ACC112 (cell line): ENCODE data around the gene ABCC1.

Source experiments
- H2AFZ ChIP-seq: fragments of 200-600 bp; sonication (generic); one replicate; pipeline ENCODE4 v1.6.0; 2017; ENCODE audit warnings: antibody characterized with exemption, low read length; ENCODE audit not compliant: unreplicated experiment
- H3K27ac ChIP-seq: fragments of 200-600 bp; sonication (generic); 2 replicates; pipeline ENCODE4 v1.5.1; 2014; ENCODE audit warnings: low read depth, mild to moderate bottlenecking, antibody characterized with exemption, low read length, moderate library complexity
- H3K27me3 ChIP-seq: fragments of 200-600 bp; sonication (generic); 2 replicates; pipeline ENCODE4 v1.6.1; 2014; ENCODE audit warnings: mild to moderate bottlenecking, antibody characterized with exemption, low read length, moderate library complexity, mixed read lengths; ENCODE audit not compliant: insufficient read depth
- H3K36me3 ChIP-seq: fragments of 200-600 bp; sonication (generic); 2 replicates; pipeline ENCODE4 v1.6.1; 2016; ENCODE audit warnings: mild to moderate bottlenecking, antibody characterized with exemption, low read length, moderate library complexity, mixed read lengths; ENCODE audit not compliant: insufficient read depth
- H3K4me1 ChIP-seq: fragments of 200-600 bp; sonication (generic); one replicate; pipeline ENCODE4 v1.6.1; 2016; ENCODE audit warnings: low read length, mixed read lengths; ENCODE audit not compliant: insufficient read depth, unreplicated experiment, control insufficient read depth
- H3K4me3 ChIP-seq: fragments of 200-600 bp; sonication (generic); 2 replicates; pipeline ENCODE4 v1.5.1; 2014; ENCODE audit warnings: mild to moderate bottlenecking, low read depth, low read length
- H3K79me2 ChIP-seq: fragments of 200-600 bp; sonication (generic); one replicate; pipeline ENCODE4 v1.6.0; 2016; ENCODE audit warnings: low read length; ENCODE audit not compliant: control insufficient read depth, unreplicated experiment, insufficient read depth

ABCC1 gene

GRCh38 chr16:16082255-16082654 lies 132.8 kb downstream of the ABCC1 start:
- Histone ChIP-seq H3K79me2 (no peaks in the 10 kb centered on the region), H2AFZ (no peak overlapping the region), H3K27me3 (no peaks in the 10 kb centered on the region), H3K36me3 (peaks cover 62% of the 10 kb centered on the region), H3K4me1 (no peaks in the 10 kb centered on the region), H3K4me3 (no peak overlapping the region), H3K27ac (no peak overlapping the region)

DNA sequence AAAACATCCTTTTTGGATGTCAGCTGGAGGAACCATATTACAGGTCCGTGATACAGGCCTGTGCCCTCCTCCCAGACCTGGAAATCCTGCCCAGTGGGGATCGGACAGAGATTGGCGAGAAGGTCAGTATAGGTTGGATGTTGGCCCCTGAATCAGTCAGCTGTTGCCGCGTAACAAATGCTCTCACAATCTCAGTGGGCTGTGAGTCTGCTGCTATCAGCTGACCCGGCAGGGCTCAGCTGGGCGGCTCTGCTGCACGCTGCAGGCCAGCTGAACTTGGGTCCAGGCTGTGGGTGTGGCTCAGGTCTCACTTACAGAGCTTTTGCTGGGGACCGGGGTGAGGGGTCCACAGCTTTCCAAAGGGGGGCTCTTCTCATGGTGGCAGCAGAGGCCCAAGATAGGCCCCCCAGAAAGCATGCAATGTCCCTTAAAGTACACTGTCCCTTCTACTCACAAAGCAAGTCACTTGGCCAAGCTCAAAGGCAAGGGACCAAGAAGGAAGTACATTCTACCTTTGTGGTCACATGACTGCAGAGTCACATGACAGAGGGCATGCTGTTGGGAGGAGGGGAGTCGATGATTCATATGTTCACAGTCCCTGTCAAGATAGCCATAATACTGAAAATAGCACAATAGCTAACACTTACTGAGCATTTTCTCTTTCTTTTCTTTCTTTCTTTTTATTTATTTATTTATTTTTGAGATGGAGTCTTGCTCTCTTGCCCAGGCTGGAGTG lies 134.2 kb downstream of the ABCC1 start:
- no peaks in the 10 kb centered on the region for H3K27me3 ChIP-seq
- H3K4me1 ChIP-seq, result no peaks in the 10 kb centered on the region
- no peaks in the 10 kb centered on the region for H3K79me2 ChIP-seq
- no peak overlapping the region for H2AFZ ChIP-seq
- H3K36me3 ChIP-seq, result peaks cover 58% of the 10 kb centered on the region
- H3K27ac ChIP-seq, result no peak overlapping the region
- H3K4me3 ChIP-seq, result no peak overlapping the region

- H3K27ac ChIP-seq, result no peak overlapping the region
- no peak overlapping the region for H3K4me3 ChIP-seq
- H2AFZ ChIP-seq, result no peak overlapping the region
- H3K79me2 ChIP-seq, result no peaks in the 10 kb centered on the region
- H3K4me1 ChIP-seq, result no peaks in the 10 kb centered on the region
- H3K27me3 ChIP-seq, result no peaks in the 10 kb centered on the region
- peaks cover 51% of the 10 kb centered on the region for H3K36me3 ChIP-seq
These were observed 135.5 kb downstream of the ABCC1 start for GRCh38 chr16:16084874-16085273.

GRCh38 chr16:16086653-16087446 lies 137.4 kb downstream of the ABCC1 start:
- Histone ChIP-seq H3K4me1 (no peaks in the 10 kb centered on the region), H3K36me3 (peaks cover 38% of the 10 kb centered on the region), H3K27ac (no peak overlapping the region), H3K4me3 (no peak overlapping the region), H2AFZ (no peak overlapping the region), H3K79me2 (no peaks in the 10 kb centered on the region), H3K27me3 (no peaks in the 10 kb centered on the region)

- Histone ChIP-seq H3K36me3 (peaks cover 16% of the 10 kb centered on the region), H3K27ac (no peak overlapping the region), H3K4me1 (peaks cover 10% of the 10 kb centered on the region)
These were observed 140.8 kb downstream of the ABCC1 start for GRCh38 chr16:16090238-16090637.

DNA sequence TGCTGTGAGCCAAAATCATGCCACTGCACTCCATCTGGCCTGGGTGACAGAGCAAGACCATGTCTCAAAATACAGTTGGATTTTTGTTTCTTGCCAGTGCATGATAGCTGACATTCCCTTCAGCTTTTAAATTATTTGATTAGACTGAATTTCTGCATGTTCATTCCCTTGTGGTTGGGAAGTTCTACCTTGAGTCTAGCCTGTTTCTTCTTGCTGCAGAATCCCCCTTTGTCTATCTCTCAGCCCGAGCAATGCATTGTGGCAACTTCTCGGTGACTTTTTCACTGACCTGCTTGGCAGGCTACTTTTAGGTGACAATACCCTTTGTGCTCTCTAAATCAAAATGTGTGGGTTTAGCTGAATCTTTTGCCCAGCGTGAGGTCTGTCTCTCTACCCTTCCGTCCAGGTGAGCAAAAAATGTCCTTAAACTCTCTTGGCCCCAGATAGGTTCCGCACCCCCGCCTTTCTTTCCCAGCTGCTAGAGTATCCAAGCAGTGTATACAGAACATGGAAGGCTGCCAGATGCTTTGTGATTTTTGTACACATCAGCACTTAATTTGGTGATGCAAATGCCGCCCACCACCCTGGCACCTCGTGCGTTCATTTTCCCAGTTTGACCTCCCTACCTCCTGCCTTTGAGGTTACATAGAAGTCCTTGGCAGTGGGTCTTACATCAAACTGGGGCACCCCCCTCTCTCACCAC lies 143.7 kb downstream of the ABCC1 start:
- Histone ChIP-seq H3K27ac (no peak overlapping the region), H3K4me3 (no peak overlapping the region), H3K36me3 (peaks cover 12% of the 10 kb centered on the region), H3K4me1 (peaks cover 19% of the 10 kb centered on the region), H3K79me2 (peaks cover 4% of the 10 kb centered on the region), H3K27me3 (no peaks in the 10 kb centered on the region), H2AFZ (no peak overlapping the region)

More at GRCh38 chr16:16090238-16090637, 140.8 kb downstream of the ABCC1 start:
- H3K79me2 ChIP-seq, result no peaks in the 10 kb centered on the region
- H3K4me3 ChIP-seq, result no peak overlapping the region
- no peaks in the 10 kb centered on the region for H3K27me3 ChIP-seq
- no peak overlapping the region for H2AFZ ChIP-seq

- Histone ChIP-seq H3K36me3 (peaks cover 13% of the 10 kb centered on the region), H3K27ac (no peak overlapping the region)
These were observed 144.4 kb downstream of the ABCC1 start for GRCh38 chr16:16093628-16094332.

DNA sequence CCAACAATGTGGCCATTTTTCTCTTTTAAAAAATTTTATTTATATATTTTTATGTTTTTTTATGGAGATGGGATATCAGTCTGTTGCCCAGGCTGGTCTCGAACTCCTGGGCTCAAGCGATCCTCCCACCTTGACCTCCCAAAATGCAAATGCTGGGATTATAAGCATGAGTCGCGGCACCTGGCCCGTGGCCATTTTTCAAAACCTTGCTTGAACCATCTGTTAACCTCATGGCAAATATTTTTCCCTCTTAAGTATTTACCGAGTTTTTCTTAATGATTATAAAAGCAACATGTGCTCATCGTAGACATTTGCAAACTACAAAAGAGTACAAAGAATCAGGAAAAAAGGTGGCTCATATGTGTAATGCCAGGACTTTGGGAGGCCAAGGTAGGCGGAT lies 146.2 kb downstream of the ABCC1 start:
- peaks cover 5% of the 10 kb centered on the region for H3K79me2 ChIP-seq
- H2AFZ ChIP-seq, result no peak overlapping the region
- peaks cover 20% of the 10 kb centered on the region for H3K36me3 ChIP-seq
- no peaks in the 10 kb centered on the region for H3K27me3 ChIP-seq
- no peak overlapping the region for H3K4me3 ChIP-seq
- peaks cover 19% of the 10 kb centered on the region for H3K4me1 ChIP-seq
- H3K27ac ChIP-seq, result no peak overlapping the region

More at GRCh38 chr16:16093628-16094332, 144.4 kb downstream of the ABCC1 start:
- no peak overlapping the region for H3K4me3 ChIP-seq
- no peak overlapping the region for H2AFZ ChIP-seq
- peaks cover 19% of the 10 kb centered on the region for H3K4me1 ChIP-seq
- H3K27me3 ChIP-seq, result no peaks in the 10 kb centered on the region
- H3K79me2 ChIP-seq, result peaks cover 4% of the 10 kb centered on the region

GRCh38 chr16:16096121-16096857 lies 146.9 kb downstream of the ABCC1 start:
- H3K27me3 ChIP-seq, result no peaks in the 10 kb centered on the region
- H3K27ac ChIP-seq, result 0 out of 2 replicates have a peak overlapping the region, but pooled peaks have one; percentile 9
- H3K79me2 ChIP-seq, result peaks cover 6% of the 10 kb centered on the region
- peaks cover 22% of the 10 kb centered on the region for H3K36me3 ChIP-seq
- H2AFZ ChIP-seq, result no peak overlapping the region
- H3K4me3 ChIP-seq, result no peak overlapping the region
- peaks cover 19% of the 10 kb centered on the region for H3K4me1 ChIP-seq

DNA sequence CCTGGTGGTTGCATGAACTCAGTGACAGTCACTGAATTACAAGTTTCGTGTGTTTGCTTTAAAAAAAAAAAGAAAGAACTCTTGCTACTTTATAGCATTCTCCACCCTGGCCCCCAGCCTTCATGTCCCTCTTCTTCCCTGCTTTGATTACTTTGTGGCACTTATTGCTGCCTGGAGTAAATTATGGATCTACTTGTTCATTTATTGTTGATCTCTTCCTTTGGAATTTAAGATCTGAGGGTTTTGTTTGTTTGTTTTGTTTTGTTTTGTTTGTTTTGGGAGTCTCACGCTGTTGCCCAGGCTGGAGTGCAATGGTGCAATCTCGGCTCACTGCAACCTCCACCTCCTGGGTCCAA lies 147.4 kb downstream of the ABCC1 start:
- H3K27ac ChIP-seq, result no peak overlapping the region
- H2AFZ ChIP-seq, result no peak overlapping the region

More for the DNA sequence above, 147.4 kb downstream of the ABCC1 start:
- Histone ChIP-seq H3K36me3 (peaks cover 24% of the 10 kb centered on the region), H3K4me3 (no peak overlapping the region), H3K79me2 (peaks cover 7% of the 10 kb centered on the region), H3K4me1 (peaks cover 19% of the 10 kb centered on the region), H3K27me3 (no peaks in the 10 kb centered on the region)
